ENCODE data around the gene PLB1. TPM values are rescaled to one million over a fixed set of nuclear protein-coding genes. Genes with fewer than 3 reads are reported as not detected.

The PLB1 gene
- total RNA-seq, 2 experiments from 2014 or later = not detected

DNA sequence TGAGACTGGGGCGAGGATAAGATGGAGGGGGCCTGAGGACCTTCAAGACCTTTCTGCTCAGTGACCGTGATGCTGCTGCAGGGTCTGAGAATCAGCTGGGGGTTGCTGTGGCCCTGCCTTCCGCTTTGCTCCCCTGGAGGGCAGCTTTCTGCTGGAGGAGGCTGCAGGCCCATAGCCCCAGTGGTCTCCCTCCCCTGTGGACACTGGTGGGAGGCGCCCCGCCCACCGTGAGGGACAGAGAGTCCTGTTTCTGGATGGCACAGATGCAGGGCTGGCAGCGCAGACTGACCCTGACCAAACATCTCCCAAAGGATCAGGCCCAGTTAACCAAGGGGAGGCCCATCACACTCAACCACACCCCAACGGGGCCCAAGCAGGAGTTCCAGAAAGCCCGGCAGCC is 42.8 kb downstream of the PLB1 start:
- no TSS peak for BruUV-seq (replicated peaks)

DNA sequence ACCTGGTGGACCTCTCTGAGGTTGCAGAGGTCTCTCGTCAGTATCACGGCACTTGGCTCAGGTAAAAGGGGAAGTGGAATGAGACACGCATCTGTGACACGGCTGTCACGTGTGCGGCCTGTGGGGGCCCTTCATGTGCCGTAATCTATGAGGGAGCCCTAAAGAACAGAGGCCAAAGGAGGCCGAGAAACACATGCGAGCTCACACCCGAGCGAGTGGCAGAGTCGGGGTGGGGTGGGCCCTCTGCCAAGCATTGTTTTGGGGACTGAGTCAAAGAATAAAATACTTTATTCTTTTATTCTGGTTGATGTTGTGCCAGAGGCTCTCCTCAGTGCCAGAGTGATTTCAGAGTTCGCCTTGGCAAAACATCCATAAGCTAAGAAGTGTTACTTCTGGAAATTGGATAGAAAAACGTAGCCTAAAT is 43.3 kb downstream of the PLB1 start:
- intact Hi-C loops (cut with micrococcal nuclease; ENCODE audit: unreplicated experiment) = no loop called here
- Histone ChIP-seq H3K9me2 (ENCODE audit: insufficient read depth, low read length) (no peaks in the 10 kb centered on the region), H3K79me2 (ENCODE audit: insufficient read depth, low read depth, low read length) (no peaks in the 10 kb centered on the region), H4K20me1 (ENCODE audit: insufficient read depth, low read length) (no peaks in the 10 kb centered on the region), H3K9me3 (ENCODE audit: low read length) (no peaks in the 10 kb centered on the region), H3K4me1 (ENCODE audit: insufficient read depth, low read length, poor library complexity, severe bottlenecking) (peaks cover 7% of the 10 kb centered on the region), H3K4me2 (ENCODE audit: low read length) (peak overlapping the region; percentile 43; the same call in 1 of the 2 replicates), H3K27ac (ENCODE audit: low read depth, low read length, poor library complexity, severe bottlenecking) (no peak overlapping the region), H2AFZ (ENCODE audit: low read length) (peak overlapping the region; percentile 56), H3K36me3 (ENCODE audit: insufficient read depth, low read length) (no peaks in the 10 kb centered on the region), H3K4me3 (ENCODE audit: low read depth, low read length, poor library complexity, severe bottlenecking) (no peak overlapping the region)
- DNase-seq (ENCODE audit: low spot score) = peak; percentile 40
- ChIA-PET POLR2A (no interaction called here), CTCF (ENCODE audit: unreplicated experiment) (no interaction called here)
- no TSS peak for BruUV-seq (replicated peaks)
- TF ChIP-seq EZH2phosphoT487 (IDR thresholded peaks at IDR 0.05; ENCODE audit: borderline replicate concordance, low read depth, low read length) = no peak
- no peak for TF ChIP-seq CTCF (conservative IDR thresholded peaks at IDR 0.05; ENCODE audit: low read length)

More for the DNA sequence above, 42.8 kb downstream of the PLB1 start:
- no peaks in the 10 kb centered on the region for H3K9me2 ChIP-seq (ENCODE audit: insufficient read depth, low read length)
- H3K27ac ChIP-seq (ENCODE audit: low read depth, low read length, poor library complexity, severe bottlenecking) = no peak overlapping the region
- ChIA-PET POLR2A (no interaction called here), CTCF (ENCODE audit: unreplicated experiment) (no interaction called here)
- H2AFZ ChIP-seq (ENCODE audit: low read length) = peak overlapping the region; percentile 56
- H3K4me3 ChIP-seq (ENCODE audit: low read depth, low read length, poor library complexity, severe bottlenecking) = no peak overlapping the region
- TF ChIP-seq EZH2phosphoT487 (IDR thresholded peaks at IDR 0.05; ENCODE audit: borderline replicate concordance, low read depth, low read length) (no peak), CTCF (conservative IDR thresholded peaks at IDR 0.05; ENCODE audit: low read length) (no peak)
- H3K79me2 ChIP-seq (ENCODE audit: insufficient read depth, low read depth, low read length) = no peaks in the 10 kb centered on the region
- H3K4me2 ChIP-seq (ENCODE audit: low read length) = peak overlapping the region; percentile 43; the same call in 1 of the 2 replicates
- no peak for DNase-seq (ENCODE audit: low spot score)
- no peaks in the 10 kb centered on the region for H3K36me3 ChIP-seq (ENCODE audit: insufficient read depth, low read length)
- H4K20me1 ChIP-seq (ENCODE audit: insufficient read depth, low read length) = no peaks in the 10 kb centered on the region
- H3K4me1 ChIP-seq (ENCODE audit: insufficient read depth, low read length, poor library complexity, severe bottlenecking) = peaks cover 7% of the 10 kb centered on the region
- no peaks in the 10 kb centered on the region for H3K9me3 ChIP-seq (ENCODE audit: low read length)
- intact Hi-C loops (cut with micrococcal nuclease; ENCODE audit: unreplicated experiment) = no loop called here

DNA sequence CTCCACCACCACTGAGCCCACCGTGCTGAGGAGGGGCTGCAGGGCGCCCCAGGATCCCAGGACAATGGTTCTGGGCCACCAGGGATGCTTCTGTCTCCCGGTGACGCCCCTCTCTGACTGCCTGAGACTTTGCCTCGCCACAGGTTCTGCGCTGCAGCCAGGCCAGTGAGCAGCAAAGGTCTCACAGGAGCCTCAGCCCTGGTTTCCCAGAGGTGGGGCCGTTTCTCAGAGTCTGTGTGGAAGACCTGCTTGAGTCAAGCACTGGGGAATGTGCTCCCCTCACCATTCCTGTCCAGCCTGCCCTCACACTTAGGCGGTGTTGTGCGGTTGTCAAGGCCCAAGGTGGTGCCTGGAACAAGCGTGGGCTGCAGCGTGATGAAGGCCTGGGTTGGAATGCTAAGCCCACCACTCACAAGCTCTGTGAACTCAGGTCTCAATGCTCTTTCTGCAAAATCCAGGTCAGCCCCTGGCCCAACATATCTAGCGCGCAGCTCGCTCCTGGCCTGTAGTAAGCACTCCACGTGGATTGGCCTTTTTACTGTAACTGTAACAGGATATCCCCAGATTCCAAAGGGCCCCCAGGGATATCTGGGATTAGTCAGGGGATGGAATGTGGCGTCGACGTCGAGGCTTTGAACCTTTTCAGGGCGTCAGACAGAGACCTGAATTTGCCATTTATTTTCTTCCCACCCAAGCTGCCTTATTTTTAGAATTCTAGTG is 47.6 kb downstream of the PLB1 start:
- Histone ChIP-seq H3K27ac (ENCODE audit: low read depth, low read length, poor library complexity, severe bottlenecking) (no peak overlapping the region), H3K9me3 (ENCODE audit: low read length) (no peaks in the 10 kb centered on the region), H3K4me3 (ENCODE audit: low read depth, low read length, poor library complexity, severe bottlenecking) (no peak overlapping the region), H3K79me2 (ENCODE audit: insufficient read depth, low read depth, low read length) (no peaks in the 10 kb centered on the region), H2AFZ (ENCODE audit: low read length) (no peak overlapping the region), H3K9me2 (ENCODE audit: insufficient read depth, low read length) (no peaks in the 10 kb centered on the region), H3K36me3 (ENCODE audit: insufficient read depth, low read length) (no peaks in the 10 kb centered on the region), H3K4me1 (ENCODE audit: insufficient read depth, low read length, poor library complexity, severe bottlenecking) (peaks cover 7% of the 10 kb centered on the region), H3K4me2 (ENCODE audit: low read length) (no peak overlapping the region), H4K20me1 (ENCODE audit: insufficient read depth, low read length) (no peaks in the 10 kb centered on the region)
- no peak for DNase-seq (ENCODE audit: low spot score)
- ChIA-PET POLR2A (no interaction called here), CTCF (ENCODE audit: unreplicated experiment) (no interaction called here)
- TF ChIP-seq CTCF (conservative IDR thresholded peaks at IDR 0.05; ENCODE audit: low read length) = no peak
- no peak for TF ChIP-seq EZH2phosphoT487 (IDR thresholded peaks at IDR 0.05; ENCODE audit: borderline replicate concordance, low read depth, low read length)
- intact Hi-C loops (cut with micrococcal nuclease; ENCODE audit: unreplicated experiment) = no loop called here
- no TSS peak for BruUV-seq (replicated peaks)
